ENCODE results near the gene ARHGEF18.

- TF ChIP-seq CTCF (conservative IDR thresholded peaks at IDR 0.05; ENCODE audit: low read depth, low read length): no peak
- TF ChIP-seq EZH2 (IDR thresholded peaks at IDR 0.05; ENCODE audit: borderline replicate concordance, low read depth, low read length, poor library complexity, severe bottlenecking): no peak
These were observed 8.3 kb downstream of the ARHGEF18 start for GRCh38 chr19:7356899-7357627.

All from A673 (cell line).